NCI-H345 (cell line): ENCODE results near the gene EZH1.
"Not testable (repeated sequence)": the region's sequence is repeated elsewhere in the genome, so short reads cannot be mapped to it uniquely, and the experiment has no call there.

Experiments
- DNase-seq: peaks from one replicate; lab custom pipeline; 2025; lab: John Stamatoyannopoulos, UW

Gene EZH1

GRCh38 chr17:42772945-42773289 lies 28.1 kb upstream of the EZH1 start:
- no peak for DNase-seq

GRCh38 chr17:42769964-42770363 lies 25.1 kb upstream of the EZH1 start:
- DNase-seq = not testable (repeated sequence)

- not testable (repeated sequence) for DNase-seq
Observed at GRCh38 chr17:42768006-42768405, 23.2 kb upstream of the EZH1 start.

- DNase-seq = no peak
Observed at GRCh38 chr17:42767512-42767911, 22.7 kb upstream of the EZH1 start.

GRCh38 chr17:42766124-42766523 lies 21.3 kb upstream of the EZH1 start:
- no peak for DNase-seq

GRCh38 chr17:42761638-42762037 lies 16.8 kb upstream of the EZH1 start:
- DNase-seq = no peak

GRCh38 chr17:42760652-42761581 lies 16.1 kb upstream of the EZH1 start, which contains the start of gene RAMP2:
TSS of gene RAMP2 (plus strand) at chr17:42761227. CDS start at chr17:42761262, 35 bp downstream.
- no peak for DNase-seq

GRCh38 chr17:42759982-42760651 lies 15.3 kb upstream of the EZH1 start:
- no peak for DNase-seq

- no peak for DNase-seq
Observed at GRCh38 chr17:42754782-42755181, 9.9 kb upstream of the EZH1 start.

GRCh38 chr17:42751628-42752027 lies 6.8 kb upstream of the EZH1 start:
- DNase-seq = no peak

- DNase-seq = no peak
Observed at GRCh38 chr17:42750739-42751344, 6.0 kb upstream of the EZH1 start.

GRCh38 chr17:42748908-42749798 lies 4.3 kb upstream of the EZH1 start:
- DNase-seq = no peak

- no peak for DNase-seq
Observed at GRCh38 chr17:42748202-42748907, 3.5 kb upstream of the EZH1 start.

- peak; percentile 82 for DNase-seq
Observed at GRCh38 chr17:42744283-42744805, 496 bp downstream of the EZH1 start.

GRCh38 chr17:42743595-42744282 lies 1.1 kb downstream of the EZH1 start:
- no peak for DNase-seq

GRCh38 chr17:42742916-42743315 lies 1.9 kb downstream of the EZH1 start:
- DNase-seq = not testable (repeated sequence)

GRCh38 chr17:42740699-42741098 lies 4.1 kb downstream of the EZH1 start:
- DNase-seq = no peak

- no peak for DNase-seq
Observed at GRCh38 chr17:42725143-42725542, 19.7 kb downstream of the EZH1 start.

- no peak for DNase-seq
Observed at GRCh38 chr17:42723636-42724035, 21.2 kb downstream of the EZH1 start.

- peak; percentile 64 for DNase-seq
Observed at GRCh38 chr17:42720996-42721583, 23.8 kb downstream of the EZH1 start.
